Measurements from ENCODE around the gene TMED5.

TMED5 gene

DNA sequence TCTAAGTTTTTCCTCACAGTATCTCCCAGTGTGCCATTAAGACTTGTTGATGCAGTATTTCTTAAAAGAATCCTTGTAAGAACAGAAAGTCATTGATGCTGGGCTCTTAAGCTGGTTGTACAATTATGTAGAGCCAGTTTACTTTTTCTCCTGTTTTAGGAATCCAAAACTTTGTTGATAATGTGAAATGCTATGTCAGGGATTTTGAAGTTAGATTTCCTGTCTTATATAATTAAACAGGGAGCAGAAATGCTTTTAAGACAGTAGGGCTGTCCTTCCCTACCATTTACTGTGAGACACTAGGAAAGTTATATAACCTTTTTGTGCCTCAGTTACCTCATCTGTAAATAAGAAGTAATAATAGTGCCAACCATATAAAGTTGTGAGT lies 26.3 kb upstream of the TMED5 start:
- H3K4me3 ChIP-seq (ENCODE audit: insufficient read depth, low read length, poor library complexity, severe bottlenecking) = no peak overlapping the region

DNA sequence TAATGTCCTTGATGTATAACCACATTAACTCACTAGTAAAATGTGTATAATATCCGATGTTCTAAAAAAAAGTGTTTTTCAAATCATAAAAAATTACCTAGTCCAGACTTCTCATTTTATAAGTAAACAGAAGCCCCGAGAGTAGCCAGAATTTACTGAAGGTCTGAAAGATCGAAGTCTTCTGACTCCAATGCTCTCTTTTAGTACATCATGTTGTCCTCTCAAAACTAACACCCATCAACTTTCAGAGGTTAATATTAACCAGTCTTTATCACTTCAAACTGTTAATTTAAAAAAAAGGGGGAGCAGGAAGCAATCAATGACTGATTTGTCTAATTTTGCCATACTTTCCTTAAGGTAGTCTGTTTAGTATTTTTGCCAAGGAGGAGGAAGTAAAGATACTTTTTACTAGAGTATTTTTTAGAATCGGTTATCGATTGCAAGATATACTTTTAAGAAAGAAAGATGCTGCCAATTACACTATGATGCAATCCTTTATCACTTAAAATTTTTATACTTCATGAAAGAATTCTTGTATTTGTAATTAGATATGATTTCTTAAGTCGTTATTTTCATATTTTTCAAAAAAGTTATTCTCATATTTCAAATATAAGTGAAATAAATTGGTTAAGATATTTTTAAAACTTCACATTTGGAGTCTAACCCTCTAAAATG lies 25.8 kb upstream of the TMED5 start:
- H3K36me3 ChIP-seq (ENCODE audit: low read length) = peaks cover 31% of the 10 kb centered on the region; the same call in 1 of the 2 replicates
- TF ChIP-seq, protein P1, sequence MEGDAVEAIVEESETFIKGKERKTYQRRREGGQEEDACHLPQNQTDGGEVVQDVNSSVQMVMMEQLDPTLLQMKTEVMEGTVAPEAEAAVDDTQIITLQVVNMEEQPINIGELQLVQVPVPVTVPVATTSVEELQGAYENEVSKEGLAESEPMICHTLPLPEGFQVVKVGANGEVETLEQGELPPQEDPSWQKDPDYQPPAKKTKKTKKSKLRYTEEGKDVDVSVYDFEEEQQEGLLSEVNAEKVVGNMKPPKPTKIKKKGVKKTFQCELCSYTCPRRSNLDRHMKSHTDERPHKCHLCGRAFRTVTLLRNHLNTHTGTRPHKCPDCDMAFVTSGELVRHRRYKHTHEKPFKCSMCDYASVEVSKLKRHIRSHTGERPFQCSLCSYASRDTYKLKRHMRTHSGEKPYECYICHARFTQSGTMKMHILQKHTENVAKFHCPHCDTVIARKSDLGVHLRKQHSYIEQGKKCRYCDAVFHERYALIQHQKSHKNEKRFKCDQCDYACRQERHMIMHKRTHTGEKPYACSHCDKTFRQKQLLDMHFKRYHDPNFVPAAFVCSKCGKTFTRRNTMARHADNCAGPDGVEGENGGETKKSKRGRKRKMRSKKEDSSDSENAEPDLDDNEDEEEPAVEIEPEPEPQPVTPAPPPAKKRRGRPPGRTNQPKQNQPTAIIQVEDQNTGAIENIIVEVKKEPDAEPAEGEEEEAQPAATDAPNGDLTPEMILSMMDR (IDR thresholded peaks at IDR 0.05; ENCODE audit: insufficient read depth, low read length, poor library complexity, severe bottlenecking) = no peak
- TF ChIP-seq EZH2phosphoT487 (conservative IDR thresholded peaks at IDR 0.05; ENCODE audit: low read length) = no peak
- no peak overlapping the region for H3K4me3 ChIP-seq (ENCODE audit: insufficient read depth, low read length, poor library complexity, severe bottlenecking)

More for the DNA sequence above, 26.3 kb upstream of the TMED5 start:
- H3K79me2 ChIP-seq (ENCODE audit: insufficient read depth, low read length) = no peaks in the 10 kb centered on the region
- H3K27me3 ChIP-seq (ENCODE audit: low read length) = no peaks in the 10 kb centered on the region
- no peaks in the 10 kb centered on the region for H4K20me1 ChIP-seq (ENCODE audit: low read depth, low read length)
- no peaks in the 10 kb centered on the region for H3K9me2 ChIP-seq (replicated peaks; ENCODE audit: insufficient read depth, low read length)
- H2AFZ ChIP-seq (ENCODE audit: low read depth, low read length, severe bottlenecking) = no peak overlapping the region
- H3K27ac ChIP-seq (ENCODE audit: low read depth, low read length) = no peak overlapping the region
- H3K9me3 ChIP-seq (ENCODE audit: insufficient read depth, low read length) = no peaks in the 10 kb centered on the region
- no peak for TF ChIP-seq EZH2phosphoT487 (conservative IDR thresholded peaks at IDR 0.05; ENCODE audit: low read length)
- TF ChIP-seq, protein P1 (IDR thresholded peaks at IDR 0.05; ENCODE audit: insufficient read depth, low read length, poor library complexity, severe bottlenecking) = no peak
- no peak overlapping the region for H3K9ac ChIP-seq (ENCODE audit: low read length)
- H3K4me2 ChIP-seq (ENCODE audit: low read depth, low read length, poor library complexity, severe bottlenecking) = no peak overlapping the region
- peaks cover 31% of the 10 kb centered on the region; the same call in 1 of the 2 replicates for H3K36me3 ChIP-seq (ENCODE audit: low read length)
- 0 out of 2 replicates have a peak, but pooled peaks cover 4% of the 10 kb centered on the region for H3F3A ChIP-seq (ENCODE audit: insufficient read depth)

GRCh38 chr1:93200714-93201113 lies 20.5 kb upstream of the TMED5 start:
- Histone ChIP-seq H2AFZ (ENCODE audit: low read depth, low read length, severe bottlenecking) (no peak overlapping the region), H3K9me2 (replicated peaks; ENCODE audit: insufficient read depth, low read length) (no peaks in the 10 kb centered on the region), H3K27me3 (ENCODE audit: low read length) (no peaks in the 10 kb centered on the region), H3K36me3 (ENCODE audit: low read length) (peaks cover 16% of the 10 kb centered on the region; the same call in 1 of the 2 replicates), H3K27ac (ENCODE audit: low read depth, low read length) (no peak overlapping the region), H4K20me1 (ENCODE audit: low read depth, low read length) (no peaks in the 10 kb centered on the region), H3K9me3 (ENCODE audit: insufficient read depth, low read length) (no peaks in the 10 kb centered on the region), H3K4me2 (ENCODE audit: low read depth, low read length, poor library complexity, severe bottlenecking) (no peak overlapping the region), H3K79me2 (ENCODE audit: insufficient read depth, low read length) (no peaks in the 10 kb centered on the region), H3F3A (ENCODE audit: insufficient read depth) (0 out of 2 replicates have a peak, but pooled peaks cover 4% of the 10 kb centered on the region), H3K9ac (ENCODE audit: low read length) (no peak overlapping the region), H3K4me3 (ENCODE audit: insufficient read depth, low read length, poor library complexity, severe bottlenecking) (no peak overlapping the region)
- TF ChIP-seq, protein P1 (IDR thresholded peaks at IDR 0.05; ENCODE audit: insufficient read depth, low read length, poor library complexity, severe bottlenecking) = no peak
- TF ChIP-seq EZH2phosphoT487 (conservative IDR thresholded peaks at IDR 0.05; ENCODE audit: low read length) = no peak

More for the DNA sequence above, 25.8 kb upstream of the TMED5 start:
- Histone ChIP-seq H3K27ac (ENCODE audit: low read depth, low read length) (no peak overlapping the region), H3K9me2 (replicated peaks; ENCODE audit: insufficient read depth, low read length) (no peaks in the 10 kb centered on the region), H3K9ac (ENCODE audit: low read length) (no peak overlapping the region), H3K27me3 (ENCODE audit: low read length) (no peaks in the 10 kb centered on the region), H3K4me2 (ENCODE audit: low read depth, low read length, poor library complexity, severe bottlenecking) (no peak overlapping the region), H3K9me3 (ENCODE audit: insufficient read depth, low read length) (no peaks in the 10 kb centered on the region), H2AFZ (ENCODE audit: low read depth, low read length, severe bottlenecking) (no peak overlapping the region), H3F3A (ENCODE audit: insufficient read depth) (0 out of 2 replicates have a peak, but pooled peaks cover 4% of the 10 kb centered on the region), H3K79me2 (ENCODE audit: insufficient read depth, low read length) (no peaks in the 10 kb centered on the region), H4K20me1 (ENCODE audit: low read depth, low read length) (no peaks in the 10 kb centered on the region)
